ENCODE results near the gene PGAP3.

DNA sequence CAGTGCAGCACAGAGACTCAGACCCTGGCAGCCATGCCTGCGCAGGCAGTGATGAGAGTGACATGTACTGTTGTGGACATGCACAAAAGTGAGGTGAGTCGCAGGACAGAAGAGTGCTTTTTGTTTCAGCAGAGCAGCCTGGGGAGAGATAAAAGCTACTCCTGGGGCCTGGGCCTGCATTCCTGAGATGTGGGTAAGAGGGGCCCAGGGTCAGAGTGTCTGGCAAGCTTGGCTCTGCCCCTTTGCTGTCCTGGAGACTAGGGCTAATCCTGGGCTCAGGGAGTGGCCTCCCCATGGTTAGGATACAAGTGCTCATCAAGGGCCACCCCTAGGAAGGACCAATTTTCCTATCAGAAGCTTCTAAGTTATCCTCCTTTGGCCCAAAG lies 7.2 kb upstream of the PGAP3 start:
- TF ChIP-seq, protein P1, sequence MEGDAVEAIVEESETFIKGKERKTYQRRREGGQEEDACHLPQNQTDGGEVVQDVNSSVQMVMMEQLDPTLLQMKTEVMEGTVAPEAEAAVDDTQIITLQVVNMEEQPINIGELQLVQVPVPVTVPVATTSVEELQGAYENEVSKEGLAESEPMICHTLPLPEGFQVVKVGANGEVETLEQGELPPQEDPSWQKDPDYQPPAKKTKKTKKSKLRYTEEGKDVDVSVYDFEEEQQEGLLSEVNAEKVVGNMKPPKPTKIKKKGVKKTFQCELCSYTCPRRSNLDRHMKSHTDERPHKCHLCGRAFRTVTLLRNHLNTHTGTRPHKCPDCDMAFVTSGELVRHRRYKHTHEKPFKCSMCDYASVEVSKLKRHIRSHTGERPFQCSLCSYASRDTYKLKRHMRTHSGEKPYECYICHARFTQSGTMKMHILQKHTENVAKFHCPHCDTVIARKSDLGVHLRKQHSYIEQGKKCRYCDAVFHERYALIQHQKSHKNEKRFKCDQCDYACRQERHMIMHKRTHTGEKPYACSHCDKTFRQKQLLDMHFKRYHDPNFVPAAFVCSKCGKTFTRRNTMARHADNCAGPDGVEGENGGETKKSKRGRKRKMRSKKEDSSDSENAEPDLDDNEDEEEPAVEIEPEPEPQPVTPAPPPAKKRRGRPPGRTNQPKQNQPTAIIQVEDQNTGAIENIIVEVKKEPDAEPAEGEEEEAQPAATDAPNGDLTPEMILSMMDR (IDR thresholded peaks at IDR 0.05): no peak
- TF ChIP-seq POLR2AphosphoS5 (IDR thresholded peaks at IDR 0.05; ENCODE audit: insufficient read depth in 1 of 2, low read depth in 1 of 2) (no peak), POLR2A (IDR thresholded peaks at IDR 0.05) (no peak)

All from vagina (tissue), 2 donors.